ENCODE data around the gene SPI1.

Gene SPI1

GRCh38 chr11:47333526-47333845 is 44.9 kb downstream of the SPI1 start:
- no peak for TF ChIP-seq CSDC2 (CRISPR knock-in tag; IDR thresholded peaks at IDR 0.05)
- no peak for TF ChIP-seq SNAI2 (CRISPR knock-in tag; IDR thresholded peaks at IDR 0.05)
- TF ChIP-seq ZNF70 (CRISPR knock-in tag; IDR thresholded peaks at IDR 0.05), result no peak
- TF ChIP-seq ARNTL (CRISPR knock-in tag; IDR thresholded peaks at IDR 0.05; ENCODE audit: borderline replicate concordance, low read depth), result no peak
- TF ChIP-seq PATZ1 (CRISPR knock-in tag; IDR thresholded peaks at IDR 0.05; ENCODE audit: borderline replicate concordance), result no peak
- TF ChIP-seq ESRRG (CRISPR knock-in tag; IDR thresholded peaks at IDR 0.05), result no peak
- TF ChIP-seq RARB (CRISPR knock-in tag; IDR thresholded peaks at IDR 0.05), result no peak
- no peak for ATAC-seq

GRCh38 chr11:47332791-47333525 is 45.4 kb downstream of the SPI1 start:
- ATAC-seq, result no peak
- TF ChIP-seq CREB5 (CRISPR knock-in tag; IDR thresholded peaks at IDR 0.05; ENCODE audit: low read depth) (no peak), ZC3H10 (CRISPR knock-in tag; IDR thresholded peaks at IDR 0.05) (no peak)

GRCh38 chr11:47332303-47332711 is 46.0 kb downstream of the SPI1 start:
- no peak for ATAC-seq
- no peak for TF ChIP-seq TCF4 (CRISPR knock-in tag; IDR thresholded peaks at IDR 0.05; ENCODE audit: borderline replicate concordance)
- no peak for TF ChIP-seq ZFP3 (CRISPR knock-in tag; IDR thresholded peaks at IDR 0.05)
- TF ChIP-seq GLIS3 (CRISPR knock-in tag; IDR thresholded peaks at IDR 0.05), result no peak
- no peak for TF ChIP-seq ZNF565 (CRISPR knock-in tag; conservative IDR thresholded peaks at IDR 0.05; ENCODE audit: low read depth)
- TF ChIP-seq ZNF70 (CRISPR knock-in tag; IDR thresholded peaks at IDR 0.05), result no peak

- no peak for TF ChIP-seq POU6F1 (CRISPR knock-in tag; IDR thresholded peaks at IDR 0.05; ENCODE audit: borderline replicate concordance, low read depth)
- no peak for TF ChIP-seq ESRRG (CRISPR knock-in tag; IDR thresholded peaks at IDR 0.05)
- no peak for TF ChIP-seq RARB (CRISPR knock-in tag; IDR thresholded peaks at IDR 0.05)
- TF ChIP-seq GLIS3 (CRISPR knock-in tag; IDR thresholded peaks at IDR 0.05), result no peak
- no peak for TF ChIP-seq PATZ1 (CRISPR knock-in tag; IDR thresholded peaks at IDR 0.05; ENCODE audit: borderline replicate concordance)
- TF ChIP-seq BACH2 (CRISPR knock-in tag; IDR thresholded peaks at IDR 0.05; ENCODE audit: borderline replicate concordance), result no peak
- TF ChIP-seq ZFP3 (CRISPR knock-in tag; IDR thresholded peaks at IDR 0.05), result no peak
- no peak for TF ChIP-seq PPARA (CRISPR knock-in tag; IDR thresholded peaks at IDR 0.05; ENCODE audit: borderline replicate concordance)
- TF ChIP-seq CREB5 (CRISPR knock-in tag; IDR thresholded peaks at IDR 0.05; ENCODE audit: low read depth), result no peak
- TF ChIP-seq CSDC2 (CRISPR knock-in tag; IDR thresholded peaks at IDR 0.05), result no peak
- no peak for TF ChIP-seq ZFP30 (CRISPR knock-in tag; IDR thresholded peaks at IDR 0.05)
- no peak for TF ChIP-seq SNAI2 (CRISPR knock-in tag; IDR thresholded peaks at IDR 0.05)
- TF ChIP-seq ISL1 (CRISPR knock-in tag; IDR thresholded peaks at IDR 0.05), result no peak
- no peak for TF ChIP-seq ZNF8 (CRISPR knock-in tag; IDR thresholded peaks at IDR 0.05)
- no peak for ATAC-seq
Measured at GRCh38 chr11:47331454-47332302, 46.7 kb downstream of the SPI1 start.

Measured in SK-N-SH treated with all-trans-retinoic acid at 6 μM for 48 hours (cell line).